HG02885 (cell line): Measurements from ENCODE around the gene C11orf98.
"Not testable (repeated sequence)": the region's sequence is repeated elsewhere in the genome, so short reads cannot be mapped to it uniquely, and the experiment has no call there.

Source experiments
- ATAC-seq: cut with Tn5 transposase; IDR thresholded peaks from one replicate; pipeline ENCODE4 v1.9.1; 2021; ENCODE audit warnings: mild to moderate bottlenecking; ENCODE audit not compliant: unreplicated experiment, poor library complexity

C11orf98 gene

DNA sequence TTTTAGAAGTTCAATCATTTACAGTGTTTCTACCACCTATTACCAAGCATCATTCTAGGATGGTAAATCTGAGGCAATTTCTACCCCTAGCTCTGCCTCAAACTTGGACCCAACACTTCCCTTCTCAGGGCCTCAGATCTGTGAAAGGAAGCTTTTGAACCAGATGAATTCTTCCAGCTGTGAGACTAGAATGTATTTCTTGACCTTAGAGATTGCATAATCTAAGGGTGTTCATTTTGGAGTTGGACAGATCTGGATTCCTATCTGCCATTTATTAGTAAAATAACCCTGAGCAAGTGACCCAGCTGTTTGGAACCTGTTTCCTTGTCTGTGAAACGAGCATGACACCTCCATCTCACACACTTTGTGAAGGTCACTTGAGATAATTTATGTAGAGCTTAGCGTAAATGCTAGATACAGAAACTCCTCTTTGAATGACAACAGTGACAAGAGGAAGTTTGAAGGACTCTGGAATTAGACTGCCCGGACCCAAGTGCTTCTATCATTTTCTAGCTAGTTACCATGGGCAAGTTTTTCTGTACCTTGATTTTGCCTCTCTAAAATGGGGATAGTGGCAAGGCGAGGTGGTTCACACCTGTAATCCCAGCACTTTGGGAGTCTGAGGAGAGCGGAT is 8.1 kb downstream of the C11orf98 start:
- ATAC-seq = no peak

DNA sequence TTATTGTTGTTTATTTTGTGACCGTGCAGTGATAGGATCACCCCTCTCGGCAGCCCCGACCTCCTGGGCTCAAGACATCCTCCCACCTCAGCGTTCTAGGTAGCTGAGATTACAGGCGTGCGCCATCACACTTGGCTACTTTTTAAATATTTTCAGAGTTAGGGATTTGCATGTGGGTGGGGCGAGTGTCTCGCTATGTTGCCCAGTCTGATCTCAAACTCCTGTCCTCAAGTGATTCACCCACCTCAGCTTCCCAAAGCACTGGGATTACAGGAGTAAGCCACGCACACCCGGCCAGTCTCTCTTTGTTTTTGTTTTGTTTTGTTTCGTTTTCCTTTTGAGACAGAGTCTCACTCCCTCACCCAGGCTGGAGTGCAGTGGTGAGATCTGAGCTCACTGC is 10.7 kb downstream of the C11orf98 start:
- no peak for ATAC-seq

DNA sequence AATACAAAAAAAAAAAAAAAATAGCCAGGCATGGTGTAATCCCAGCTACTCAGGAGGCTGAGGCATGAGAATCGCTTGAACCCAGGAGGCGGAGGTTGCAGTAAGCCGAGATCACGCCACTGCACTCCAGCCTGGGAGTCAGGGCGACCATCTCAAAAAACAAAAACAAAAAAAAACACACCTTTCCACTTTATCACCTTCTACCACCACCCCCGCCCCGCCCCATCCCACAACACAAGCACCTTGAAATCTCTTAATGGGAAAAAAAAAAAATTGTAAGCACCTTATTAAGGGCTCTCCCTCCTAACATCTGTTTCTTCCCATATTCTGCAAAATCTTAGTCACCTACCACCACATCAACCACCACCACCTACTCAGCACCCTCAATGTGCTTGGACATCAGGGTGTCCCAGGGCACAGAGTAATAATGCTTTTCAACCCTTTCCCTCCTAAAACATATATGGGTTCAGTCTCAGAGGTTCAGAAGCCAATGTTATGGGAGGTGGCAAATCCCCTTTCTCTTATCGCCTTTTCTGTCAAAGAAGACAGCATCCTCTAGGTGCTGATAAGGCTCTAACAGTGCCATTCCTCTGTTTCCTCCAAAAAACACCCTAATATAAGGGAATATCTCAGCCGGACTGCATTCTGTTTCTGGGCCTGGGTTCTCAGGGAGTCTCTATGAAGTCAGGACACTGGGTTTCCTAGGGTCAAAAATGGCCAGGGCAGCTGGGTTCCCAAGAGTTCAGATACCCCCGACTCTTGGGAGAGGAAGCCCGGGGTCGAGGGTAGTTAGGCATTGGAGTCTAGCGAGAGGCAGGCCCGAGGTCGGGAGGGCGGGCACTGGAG is 12.6 kb downstream of the C11orf98 start:
- no peak for ATAC-seq

DNA sequence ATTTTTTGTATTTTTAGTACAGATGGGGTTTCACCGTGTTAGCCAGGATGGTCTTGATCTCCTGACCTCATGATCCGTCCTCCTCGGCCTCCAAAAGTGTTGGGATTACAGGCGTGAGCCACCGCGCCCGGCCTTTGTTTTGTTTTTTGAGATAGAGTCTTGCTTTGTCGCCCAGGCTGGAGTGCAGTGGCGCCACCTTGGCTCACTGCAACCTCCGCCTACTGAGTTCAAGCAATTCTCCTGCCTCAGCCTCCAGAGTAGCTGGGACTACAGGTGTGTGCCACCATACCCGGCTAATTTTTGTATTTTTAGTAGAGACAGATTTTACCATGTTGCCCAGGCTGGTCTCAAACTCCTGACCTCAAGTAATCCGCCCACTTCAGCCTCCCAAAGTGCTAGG is 14.7 kb downstream of the C11orf98 start:
- not testable (repeated sequence) for ATAC-seq

DNA sequence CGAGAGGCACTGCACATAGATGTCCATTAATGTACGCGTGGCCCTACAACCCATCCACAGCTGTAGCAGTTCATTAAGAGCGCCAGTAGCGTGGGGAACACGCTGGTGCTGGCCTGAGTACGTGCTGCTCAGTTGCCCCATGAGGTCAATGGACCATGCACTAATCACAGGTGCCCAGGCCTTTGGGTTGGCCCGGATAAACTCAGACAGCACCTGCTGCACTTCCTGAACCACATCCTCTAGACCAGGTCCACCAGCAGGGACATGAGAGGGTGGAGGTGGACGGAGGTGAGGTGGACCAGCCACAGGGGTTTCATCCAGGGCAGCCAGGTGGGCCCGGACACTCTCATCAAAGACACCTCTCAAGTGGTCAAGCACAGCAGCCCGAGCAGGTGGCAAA is 15.5 kb downstream of the C11orf98 start:
- no peak for ATAC-seq

DNA sequence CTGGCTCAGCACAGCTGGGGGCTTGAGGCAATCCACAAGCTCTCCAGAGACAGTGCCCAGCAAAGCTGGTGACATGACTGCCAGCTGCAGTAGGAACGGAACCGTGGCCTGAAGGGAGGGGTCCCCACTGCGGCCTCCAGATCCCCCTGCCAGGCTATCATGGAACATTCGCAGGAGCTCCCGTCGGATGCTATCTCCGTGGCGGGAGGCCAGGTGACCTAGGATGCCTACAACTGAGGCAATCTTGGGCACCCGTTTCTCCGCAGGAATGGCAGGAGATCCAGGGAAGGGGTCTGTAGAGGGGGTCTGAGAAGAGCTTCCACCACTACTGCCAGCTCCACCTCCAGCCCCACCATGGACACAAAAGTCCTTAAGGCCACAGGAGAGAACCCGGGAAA is 16.0 kb downstream of the C11orf98 start:
- ATAC-seq = no peak

DNA sequence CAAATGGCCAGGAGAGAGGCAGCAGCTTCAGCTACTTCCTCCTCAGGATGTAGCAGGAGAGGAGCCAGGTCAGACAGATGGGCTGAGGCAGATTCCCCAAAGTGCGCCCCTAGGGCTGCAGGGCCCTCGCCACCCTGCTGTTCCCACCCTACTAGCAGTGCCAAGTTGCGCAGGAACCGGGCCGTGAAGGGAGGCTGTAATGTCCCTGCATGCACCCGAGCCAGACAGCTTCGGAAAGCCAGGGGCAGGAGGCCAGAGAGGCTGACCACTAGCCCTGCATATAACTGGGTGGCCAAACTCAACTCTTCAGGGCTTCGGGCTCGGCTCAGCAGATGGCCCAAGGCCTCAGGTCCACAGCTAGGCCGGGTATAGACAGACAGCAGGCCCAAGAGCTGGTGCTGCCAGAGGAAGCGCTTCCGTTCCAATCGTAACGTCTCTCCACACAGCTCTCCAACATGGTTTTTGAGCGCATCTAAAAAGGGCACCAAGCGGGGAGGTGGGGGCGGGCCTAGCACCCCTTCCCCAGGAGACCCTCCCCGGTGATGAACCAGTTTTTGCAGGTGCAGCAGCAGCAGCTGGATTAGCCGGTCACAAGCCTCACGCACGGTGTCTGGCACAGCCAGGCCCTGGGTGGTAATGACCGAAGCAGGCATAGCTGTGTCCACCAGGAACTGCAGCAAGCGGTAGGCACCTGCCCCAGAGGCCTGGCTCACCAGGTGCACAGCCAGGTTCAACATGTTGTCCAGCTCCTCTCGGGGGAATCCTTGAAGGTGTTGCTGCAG is 16.6 kb downstream of the C11orf98 start:
- ATAC-seq = no peak

DNA sequence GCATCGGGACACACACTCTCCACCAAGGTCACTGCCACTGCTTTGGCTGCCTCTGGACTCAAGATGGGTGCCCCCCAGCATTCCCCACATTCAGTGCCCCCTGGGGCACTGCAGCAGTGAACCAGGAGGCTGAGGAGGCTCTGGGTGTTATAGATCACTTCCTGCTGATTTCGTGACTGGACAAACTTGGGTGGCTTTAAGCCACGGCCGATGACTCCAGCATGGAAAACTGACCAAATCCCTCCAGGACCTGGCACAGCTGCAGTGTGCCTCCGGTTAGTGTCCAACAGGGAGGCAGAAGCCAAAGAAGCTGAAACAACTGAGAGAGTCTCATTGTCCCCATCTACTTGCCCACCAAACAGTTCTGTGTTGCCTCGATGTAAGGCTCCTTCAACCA is 17.4 kb downstream of the C11orf98 start:
- ATAC-seq = no peak

DNA sequence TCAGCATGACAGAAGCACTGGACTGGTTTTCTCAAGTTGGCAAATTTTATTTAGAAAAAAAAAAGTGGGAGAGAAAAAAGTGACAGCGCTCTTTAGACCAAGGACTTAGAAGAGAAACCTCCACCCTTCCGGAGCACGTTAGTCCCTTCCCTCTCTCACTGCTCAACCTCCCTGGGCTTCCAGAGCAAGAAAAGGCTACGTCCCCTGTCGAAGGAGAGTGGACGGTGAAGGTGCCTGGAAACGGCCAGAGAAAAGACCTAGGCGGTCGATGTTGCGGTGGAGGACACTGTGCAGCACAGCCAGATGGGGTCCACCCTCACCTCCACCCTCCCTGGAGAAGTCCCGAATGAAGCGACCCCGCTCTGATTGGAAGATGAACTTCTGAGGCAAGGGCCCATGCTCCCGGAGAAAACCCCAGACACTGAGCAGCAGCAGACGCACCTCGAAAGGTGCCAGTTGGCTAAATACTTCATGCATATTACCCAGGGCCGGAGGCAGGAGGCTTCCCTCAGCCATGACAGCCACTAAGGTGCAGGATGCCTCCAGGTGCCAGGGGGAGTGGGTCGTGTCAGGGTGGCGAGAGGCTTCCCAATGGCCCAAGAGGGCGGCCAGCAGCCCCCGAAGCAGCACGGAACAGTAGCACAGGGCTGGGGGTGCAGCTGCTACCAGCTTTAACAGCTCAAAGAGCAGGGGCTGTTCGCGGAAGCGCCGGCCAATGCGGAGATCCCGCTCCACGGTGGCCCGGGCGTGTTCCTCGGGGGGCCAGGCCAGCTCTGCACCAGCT is 18.0 kb downstream of the C11orf98 start:
- ATAC-seq = no peak

DNA sequence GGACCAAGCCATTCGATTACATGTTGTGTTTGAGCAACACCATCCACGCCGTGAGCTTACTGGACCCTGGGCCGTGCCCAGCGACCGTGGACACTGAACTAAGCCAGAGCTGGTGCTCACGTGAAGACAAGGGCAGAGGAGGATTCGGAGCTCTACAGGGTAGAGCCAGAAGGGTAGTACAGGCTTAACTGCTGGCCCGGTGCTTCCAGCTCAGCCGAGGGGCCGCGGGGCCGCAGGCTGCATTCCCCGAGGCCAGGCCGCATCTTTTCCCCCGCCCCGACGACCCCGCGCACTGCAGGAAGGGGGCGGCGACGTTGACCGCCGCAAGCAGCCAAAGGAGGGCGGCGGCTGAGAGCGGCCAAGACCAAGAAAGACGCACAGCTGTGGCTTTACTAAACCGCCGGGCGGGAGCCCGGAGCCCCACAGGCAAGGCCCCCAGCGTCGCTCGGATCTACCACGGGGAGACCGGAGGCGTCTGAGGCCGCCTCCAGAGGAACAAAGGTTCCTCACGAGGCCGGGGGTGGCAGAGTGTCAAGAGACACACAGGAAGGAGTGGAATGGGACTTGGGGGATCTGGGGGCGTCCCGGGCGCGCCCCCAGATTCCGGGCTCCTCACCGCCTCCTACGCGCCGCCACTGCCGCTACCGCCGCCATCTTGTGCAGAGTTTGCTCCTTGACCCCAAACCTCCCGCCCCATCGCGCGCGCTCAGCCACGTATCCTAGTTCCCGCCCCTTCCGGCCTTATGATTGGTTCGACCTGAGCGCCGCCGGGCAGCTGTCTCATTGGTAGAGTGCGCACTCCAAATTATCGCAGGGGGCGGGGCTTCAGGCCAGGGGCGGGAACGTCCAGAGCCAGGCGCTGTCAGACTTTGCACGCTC is 18.8 kb downstream of the C11orf98 start, which contains the start of gene GANAB:
Gene GANAB, minus strand, starts transcription at position 668 of the 879 bp plus-strand sequence. Its CDS starts 14 bp downstream, at position 654.
- peak; percentile 96 for ATAC-seq

DNA sequence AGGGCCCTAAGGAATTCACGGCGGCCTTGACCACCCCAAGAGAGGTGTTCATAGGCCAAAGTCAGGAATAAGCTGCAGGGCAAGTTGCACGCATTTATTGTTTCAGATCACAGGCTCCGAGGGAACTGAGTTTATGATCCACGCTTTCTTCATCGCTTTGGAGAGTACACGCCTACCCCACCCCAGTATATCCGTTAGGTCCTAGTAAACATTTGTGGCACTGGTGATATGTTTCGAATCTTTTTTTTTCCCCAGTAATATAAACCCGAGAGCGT is 19.4 kb downstream of the C11orf98 start:
- no peak for ATAC-seq

DNA sequence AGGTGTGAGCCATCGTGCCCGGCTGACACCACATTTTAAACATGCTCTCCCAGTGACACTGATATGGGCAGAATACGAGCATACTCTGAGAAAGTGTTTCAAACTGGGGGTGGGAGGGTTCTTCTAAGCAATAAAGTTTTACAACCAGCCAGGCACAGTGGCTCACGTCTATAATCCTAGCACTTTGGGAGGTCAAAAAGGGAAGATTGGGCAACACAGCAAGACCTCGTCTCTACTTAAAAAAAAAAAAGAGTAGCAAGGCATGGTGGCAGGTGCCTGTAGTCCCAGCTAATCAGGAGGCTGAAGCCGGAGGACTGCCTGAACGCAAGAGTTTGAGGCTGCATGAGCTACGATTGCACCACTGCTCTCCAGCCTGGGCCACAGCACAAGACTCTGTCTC is 20.8 kb downstream of the C11orf98 start:
- ATAC-seq = no peak

DNA sequence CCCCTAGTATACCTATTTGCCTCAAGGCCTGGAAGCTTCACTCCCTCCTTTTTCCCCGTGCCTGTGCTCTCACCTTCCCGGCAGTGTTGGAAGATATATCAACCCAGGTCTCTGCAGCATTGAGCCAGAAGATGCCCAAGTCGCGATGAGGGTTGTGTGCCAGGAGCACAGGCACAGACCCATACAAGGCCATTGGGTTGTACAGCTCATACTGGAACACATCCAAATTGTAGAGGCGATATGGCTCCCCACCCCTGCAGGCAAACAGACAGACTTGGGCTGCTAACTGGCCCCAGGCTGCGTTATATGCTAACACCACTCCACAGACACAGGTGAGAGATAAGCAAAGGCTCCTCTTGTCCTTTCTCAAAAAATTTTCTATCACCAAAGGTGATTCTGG is 32.5 kb downstream of the C11orf98 start:
- ATAC-seq = no peak

DNA sequence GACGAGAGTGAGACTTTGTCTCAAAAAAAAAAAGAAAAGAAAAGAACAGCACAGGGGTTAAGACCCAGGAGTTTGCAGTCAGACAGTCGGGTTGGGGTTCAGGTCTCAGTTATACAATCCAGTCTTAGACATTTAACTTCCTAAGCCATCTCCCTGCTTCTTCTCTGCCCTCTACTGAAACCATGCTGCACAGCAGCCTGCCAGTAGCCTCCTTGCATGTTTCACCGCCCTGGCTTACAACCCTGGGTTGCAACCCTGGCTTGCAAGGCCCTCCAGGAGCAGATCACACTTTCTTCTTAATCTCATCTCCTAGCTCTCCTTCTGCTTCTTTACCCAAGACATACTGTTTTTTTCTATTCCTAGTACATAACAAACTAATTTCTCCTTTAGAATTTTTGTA is 37.3 kb downstream of the C11orf98 start:
- no peak for ATAC-seq

DNA sequence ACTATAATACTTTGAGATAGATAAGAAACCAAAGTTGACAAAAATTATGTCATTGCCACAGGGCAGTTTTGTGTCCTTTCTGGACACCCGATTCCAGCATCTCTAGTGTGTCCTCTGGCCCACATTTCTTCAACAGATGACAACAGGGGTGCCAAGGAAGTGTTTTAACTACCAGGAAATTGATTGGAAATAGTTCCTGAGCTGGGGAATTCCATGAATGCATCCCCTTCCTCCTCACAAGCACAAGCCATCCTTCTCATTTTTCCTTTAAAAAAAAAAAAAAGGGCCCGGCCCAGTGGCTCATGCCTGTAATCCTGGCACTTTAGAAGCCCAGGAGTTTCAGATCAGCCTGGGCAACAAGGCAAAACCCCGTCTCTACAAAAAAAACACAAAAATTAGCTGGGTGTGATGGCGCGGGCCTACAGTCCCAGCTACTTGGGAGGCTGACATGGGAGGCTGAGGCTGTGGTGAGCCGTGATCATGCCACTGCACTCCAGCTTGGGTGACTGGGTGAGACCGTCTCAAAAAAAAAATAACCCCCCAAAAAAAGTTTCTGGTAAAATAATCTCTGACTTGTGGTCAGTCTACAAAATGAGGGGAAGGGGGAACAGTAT is 42.4 kb downstream of the C11orf98 start:
- ATAC-seq = no peak

DNA sequence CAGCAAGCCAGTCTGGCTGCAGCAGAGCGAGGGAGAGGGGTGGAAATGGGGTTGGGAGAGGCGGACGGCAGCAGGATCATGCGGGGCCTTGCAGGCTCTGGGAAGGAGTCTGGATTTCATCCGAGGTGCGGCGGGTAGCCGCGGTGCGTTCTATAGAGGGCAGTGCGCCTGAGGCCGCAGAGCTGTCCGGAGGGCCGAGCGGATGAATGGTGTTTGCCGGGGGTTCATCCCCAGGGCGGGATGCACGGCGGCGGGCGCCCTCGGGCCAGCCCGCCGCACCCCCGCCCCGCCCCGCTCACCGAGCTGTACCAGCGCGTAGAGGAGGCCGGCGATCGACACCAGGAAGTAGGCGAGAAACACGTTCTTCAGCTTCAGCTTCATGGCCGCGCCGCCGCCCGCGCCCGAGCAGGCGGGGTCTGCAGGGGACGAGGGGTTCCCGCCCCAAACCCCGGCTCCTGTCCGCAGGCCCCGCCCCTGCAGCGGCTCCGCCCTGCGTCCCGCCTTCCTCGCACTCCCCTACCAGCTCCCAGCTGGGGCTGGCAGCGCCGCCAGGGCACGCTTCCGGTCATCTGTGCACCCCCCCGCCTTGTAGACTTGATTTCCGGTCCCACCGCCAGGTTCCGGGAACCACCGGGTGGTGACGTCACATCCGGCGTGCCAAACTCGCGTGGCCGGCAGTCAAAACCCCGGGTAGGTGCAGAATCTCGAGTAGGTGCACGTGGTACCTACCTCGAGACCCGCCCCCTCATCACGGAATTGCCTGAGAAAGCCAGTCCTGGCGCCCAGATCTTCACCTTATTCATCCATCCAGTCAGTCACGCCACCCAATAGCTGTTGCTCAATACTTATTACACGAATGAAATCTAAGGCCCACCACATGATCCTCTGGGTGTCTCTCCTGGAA is 43.2 kb downstream of the C11orf98 start, which contains the start of gene B3GAT3:
Gene B3GAT3, minus strand, starts transcription at position 420 of the 904 bp plus-strand sequence. Its CDS starts 39 bp downstream, at position 381.
- ATAC-seq = peak; percentile 93

DNA sequence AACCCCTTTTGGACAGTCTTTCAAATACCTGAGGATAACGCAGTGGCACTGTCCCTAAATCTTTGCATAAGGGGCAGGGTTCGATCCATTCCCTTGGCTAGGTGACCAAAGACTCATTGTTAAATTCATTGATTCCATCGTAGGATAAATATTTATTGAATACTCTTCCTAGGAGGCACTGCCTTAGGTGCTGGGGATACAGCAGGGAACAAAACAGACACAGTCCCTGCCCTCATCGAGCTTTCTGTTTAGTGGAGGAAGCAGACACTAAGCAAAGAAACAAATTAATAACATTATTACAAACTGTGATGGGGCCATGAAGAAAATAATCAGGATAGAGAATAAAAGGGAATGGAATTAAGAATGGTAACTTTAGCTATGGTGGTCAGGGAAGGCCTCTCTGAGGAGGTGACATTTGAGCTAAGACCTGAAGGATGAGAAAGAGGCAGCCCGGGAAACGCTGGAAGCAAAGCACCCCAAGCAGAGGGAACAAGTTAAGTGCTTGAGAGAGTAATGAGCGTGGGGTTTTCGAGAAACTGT is 43.9 kb downstream of the C11orf98 start:
- ATAC-seq = no peak

DNA sequence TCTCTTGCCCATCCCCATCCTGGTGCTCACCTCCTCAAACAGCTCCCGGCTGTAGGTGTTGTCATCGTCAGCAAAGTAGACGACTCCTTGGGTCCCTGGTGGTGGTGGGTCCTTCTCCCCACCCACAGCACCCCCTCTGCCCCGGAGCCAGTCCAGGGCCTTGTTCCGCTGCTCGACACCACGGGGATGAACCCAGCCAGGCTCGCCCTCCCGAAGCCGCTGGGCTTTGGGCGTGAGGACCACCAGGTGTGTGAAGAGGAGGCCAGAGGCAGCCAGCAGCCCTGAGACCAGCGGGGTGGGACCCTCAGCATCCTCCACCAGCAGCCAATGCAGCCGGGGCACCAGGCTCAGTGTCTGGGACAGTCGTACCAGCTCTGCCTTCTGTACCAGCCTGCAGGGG is 48.1 kb downstream of the C11orf98 start:
- ATAC-seq = not testable (repeated sequence)
